SK-N-SH (cell line): ENCODE data around the gene RHOJ. TPM values are rescaled to one million over a fixed set of nuclear protein-coding genes. Genes with fewer than 3 reads are reported as not detected.

ENCODE experiments used
- CTCF ChIA-PET: fragments of 300-600, 350-600 bp; formaldehyde crosslinking; extraction: SDS; loops from one replicate; lab custom pipeline; 2021; lab: Yijun Ruan, JAX
- POLR2A ChIA-PET: fragments of 350-600 bp; sonication (Branson Sonifier 250); formaldehyde crosslinking; extraction: SDS; loops from one replicate; lab custom pipeline; 2020; ENCODE audit warnings: antibody characterized with exemption, inconsistent platforms; lab: Yijun Ruan, JAX
- DNase-seq: peaks from one replicate; pipeline ENCODE4 v3.0.0; 2012
- H2AFZ ChIP-seq: fragments of 200-600 bp; sonication (generic); 2 replicates; pipeline ENCODE4 v1.8.1; 2016; ENCODE audit warnings: antibody characterized with exemption, mild to moderate bottlenecking, low read depth
- H3F3A ChIP-seq: fragments of 200-600 bp; sonication (generic); replicated peaks from 2 replicates; pipeline ENCODE3; 2016; ENCODE audit warnings: antibody characterized with exemption, mild to moderate bottlenecking; ENCODE audit not compliant: insufficient read depth
- H3K27ac ChIP-seq, 2 experiments: fragments of 200-500 bp in 1 of 2; fragments of 200-600 bp in 1 of 2; sonication (Bioruptor generic) in 1 of 2; sonication (generic), shearing (Covaris generic) in 1 of 2; 2 replicates each; pipeline versions ENCODE4 v1.5.1 to v1.6.1; 2014 to 2016; ENCODE audit warnings: low read depth in 2 of 2, inconsistent platforms in 1 of 2, low read length in 1 of 2, mild to moderate bottlenecking in 1 of 2, mixed read lengths in 1 of 2
- H3K27me3 ChIP-seq: fragments of 200-600 bp; sonication (generic), shearing (Covaris generic); 2 replicates; pipeline ENCODE4 v1.6.1; 2016; ENCODE audit warnings: mixed run types; ENCODE audit not compliant: insufficient read depth
- H3K36me3 ChIP-seq, 2 experiments: fragments of 200-500 bp in 1 of 2; fragments of 200-600 bp in 1 of 2; sonication (Bioruptor generic) in 1 of 2; sonication (generic) in 1 of 2; replicated peaks in 1 of 2; 2 replicates each; pipeline versions ENCODE3 to v1.5.1; 2014 to 2016; ENCODE audit warnings: low read length in 1 of 2, mild to moderate bottlenecking in 1 of 2; ENCODE audit not compliant: insufficient read depth in 2 of 2, control insufficient read depth in 1 of 2
- H3K4me1 ChIP-seq, 2 experiments: fragments of 200-500 bp in 1 of 2; fragments of 200-600 bp in 1 of 2; sonication (Bioruptor generic) in 1 of 2; sonication (generic), shearing (Covaris generic) in 1 of 2; 2 replicates each; pipeline versions ENCODE4 v1.5.1 to v1.6.1; 2014 to 2016; ENCODE audit warnings: low read depth in 1 of 2, low read length in 1 of 2, mixed run types in 1 of 2; ENCODE audit not compliant: insufficient read depth in 2 of 2, control insufficient read depth in 1 of 2
- H3K4me2 ChIP-seq: fragments of 200-600 bp; sonication (generic), shearing (Covaris generic); 2 replicates; pipeline ENCODE4 v1.6.1; 2017; ENCODE audit warnings: mixed run types
- H3K4me3 ChIP-seq, 2 experiments: fragments of 200-500 bp in 1 of 2; fragments of 200-600 bp in 1 of 2; sonication (Bioruptor generic) in 1 of 2; sonication (generic), shearing (Covaris generic) in 1 of 2; 2 replicates each; pipeline versions ENCODE4 v1.5.1 to v1.8.1; 2014 to 2016; ENCODE audit warnings: low read depth in 2 of 2, inconsistent platforms in 1 of 2, low read length in 1 of 2, mild to moderate bottlenecking in 1 of 2, mixed read lengths in 1 of 2, moderate library complexity in 1 of 2
- H3K79me2 ChIP-seq: fragments of 200-600 bp; sonication (generic); 2 replicates; pipeline ENCODE4 v1.8.1; 2017; ENCODE audit warnings: mild to moderate bottlenecking; ENCODE audit not compliant: insufficient read depth
- H3K9ac ChIP-seq: fragments of 200-600 bp; sonication (generic); 2 replicates; pipeline ENCODE4 v1.6.1; 2017; ENCODE audit warnings: mixed run types
- H3K9me2 ChIP-seq: fragments of 200-600 bp; sonication (generic); 2 replicates; pipeline ENCODE4 v1.6.1; 2017; ENCODE audit warnings: mixed run types
- H3K9me3 ChIP-seq: fragments of 200-600 bp; sonication (generic); 2 replicates; pipeline ENCODE4 v1.6.1; 2017; ENCODE audit warnings: mixed run types, mild to moderate bottlenecking, moderate library complexity
- H4K20me1 ChIP-seq: fragments of 200-600 bp; sonication (generic); 2 replicates; pipeline ENCODE4 v1.6.1; 2017; ENCODE audit warnings: mild to moderate bottlenecking, mixed run types; ENCODE audit not compliant: insufficient read depth
- CHD2 ChIP-seq: fragments of 150-350 bp; IDR thresholded peaks from 2 replicates; pipeline ENCODE4 v1.6.1; 2018; ENCODE audit warnings: low read length; ENCODE audit not compliant: partially characterized antibody
- ELF1 ChIP-seq: IDR thresholded peaks from 2 replicates; pipeline ENCODE4 v1.4.0; 2012
- EP300 ChIP-seq, 2 experiments: IDR thresholded peaks; 2 replicates each; pipeline versions ENCODE4 v1.4.0 to v1.6.1; 2012; ENCODE audit warnings: borderline replicate concordance in 1 of 2, low read depth in 1 of 2, low read length in 1 of 2
- FOSL2 ChIP-seq: IDR thresholded peaks from 2 replicates; pipeline ENCODE4 v1.4.0; 2012; ENCODE audit warnings: low read depth, mild to moderate bottlenecking, moderate library complexity, borderline replicate concordance
- FOXJ3 ChIP-seq: sonication (generic); formaldehyde crosslinking; IDR thresholded peaks from 2 replicates; pipeline ENCODE4 v1.5.1; 2020; ENCODE audit warnings: mild to moderate bottlenecking, missing genetic modification reagents
- NRF1 ChIP-seq: IDR thresholded peaks from 2 replicates; pipeline ENCODE4 v1.6.1; 2012; ENCODE audit warnings: low read depth, mild to moderate bottlenecking, low read length
- RAD21 ChIP-seq: IDR thresholded peaks from 2 replicates; pipeline ENCODE4 v1.6.1; 2012; ENCODE audit warnings: mild to moderate bottlenecking, low read length
- RFX5 ChIP-seq: IDR thresholded peaks from 2 replicates; pipeline ENCODE4 v1.6.1; 2012; ENCODE audit warnings: mild to moderate bottlenecking, improper control_type of control experiment, low read length
- SMC3 ChIP-seq: IDR thresholded peaks from 2 replicates; pipeline ENCODE4 v1.6.1; 2012; ENCODE audit warnings: low read depth, low read length, improper control_type of control experiment
- WGBS: methylation state at CpG from one replicate; pipeline ENCODE4 v1.1.6; 2017; ENCODE audit warnings: low lambda C conversion rate; 5-methylcytosine and 5-hydroxymethylcytosine counted together
- polyA plus RNA-seq, 3 experiments: library from polyadenylated mRNA; depleted of rRNA; stranded (reverse); fragments of >200 nt; gene quantifications; 2 replicates each; pipeline ENCODE4 v1.2.3, GENCODE V29; 2012
- TF ChIP-seq, protein P1 (sequence below): IDR thresholded peaks from 2 replicates; pipeline ENCODE4 v1.4.0; 2012; ENCODE audit warnings: low read depth, borderline replicate concordance
- TF ChIP-seq, protein P2 (sequence below): IDR thresholded peaks from 2 replicates; pipeline ENCODE4; 2012
- TF ChIP-seq, protein P3 (sequence below): IDR thresholded peaks from 2 replicates; pipeline ENCODE4 v1.4.0; 2012; ENCODE audit warnings: low read depth, borderline replicate concordance

The RHOJ gene
- polyA plus RNA-seq, 1 of the 3 experiments (the other 2 are of a cell fraction): 12.1 TPM

DNA sequence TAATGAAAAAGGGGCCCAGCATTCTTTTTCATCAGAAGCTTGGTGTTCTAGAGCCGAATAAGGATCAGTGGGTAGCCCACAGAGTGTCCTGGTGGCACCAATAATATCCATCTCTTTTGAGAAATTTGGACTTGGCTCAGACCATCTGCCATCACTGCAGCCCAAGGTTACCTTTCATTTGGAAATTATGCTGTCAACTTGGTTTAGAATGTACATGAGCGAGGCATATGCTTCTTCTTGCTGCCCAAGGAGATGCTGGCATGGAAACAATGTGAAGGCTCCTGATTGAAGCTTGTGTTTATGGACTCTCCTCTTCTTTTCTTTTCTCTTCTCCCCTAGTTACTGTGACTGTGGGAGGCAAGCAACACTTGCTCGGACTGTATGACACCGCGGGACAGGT is 64.5 kb downstream of the RHOJ start (continued):
- TF ChIP-seq, protein P1, sequence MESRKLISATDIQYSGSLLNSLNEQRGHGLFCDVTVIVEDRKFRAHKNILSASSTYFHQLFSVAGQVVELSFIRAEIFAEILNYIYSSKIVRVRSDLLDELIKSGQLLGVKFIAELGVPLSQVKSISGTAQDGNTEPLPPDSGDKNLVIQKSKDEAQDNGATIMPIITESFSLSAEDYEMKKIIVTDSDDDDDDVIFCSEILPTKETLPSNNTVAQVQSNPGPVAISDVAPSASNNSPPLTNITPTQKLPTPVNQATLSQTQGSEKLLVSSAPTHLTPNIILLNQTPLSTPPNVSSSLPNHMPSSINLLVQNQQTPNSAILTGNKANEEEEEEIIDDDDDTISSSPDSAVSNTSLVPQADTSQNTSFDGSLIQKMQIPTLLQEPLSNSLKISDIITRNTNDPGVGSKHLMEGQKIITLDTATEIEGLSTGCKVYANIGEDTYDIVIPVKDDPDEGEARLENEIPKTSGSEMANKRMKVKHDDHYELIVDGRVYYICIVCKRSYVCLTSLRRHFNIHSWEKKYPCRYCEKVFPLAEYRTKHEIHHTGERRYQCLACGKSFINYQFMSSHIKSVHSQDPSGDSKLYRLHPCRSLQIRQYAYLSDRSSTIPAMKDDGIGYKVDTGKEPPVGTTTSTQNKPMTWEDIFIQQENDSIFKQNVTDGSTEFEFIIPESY: no peak
- TF ChIP-seq FOSL2 (no peak), SMC3 (no peak), EP300 (IDR thresholded peaks at IDR 0.05; ENCODE audit: borderline replicate concordance in 1 of 2, low read depth in 1 of 2, low read length in 1 of 2) (no peak), RAD21 (no peak), ELF1 (no peak)
- TF ChIP-seq, protein P2, sequence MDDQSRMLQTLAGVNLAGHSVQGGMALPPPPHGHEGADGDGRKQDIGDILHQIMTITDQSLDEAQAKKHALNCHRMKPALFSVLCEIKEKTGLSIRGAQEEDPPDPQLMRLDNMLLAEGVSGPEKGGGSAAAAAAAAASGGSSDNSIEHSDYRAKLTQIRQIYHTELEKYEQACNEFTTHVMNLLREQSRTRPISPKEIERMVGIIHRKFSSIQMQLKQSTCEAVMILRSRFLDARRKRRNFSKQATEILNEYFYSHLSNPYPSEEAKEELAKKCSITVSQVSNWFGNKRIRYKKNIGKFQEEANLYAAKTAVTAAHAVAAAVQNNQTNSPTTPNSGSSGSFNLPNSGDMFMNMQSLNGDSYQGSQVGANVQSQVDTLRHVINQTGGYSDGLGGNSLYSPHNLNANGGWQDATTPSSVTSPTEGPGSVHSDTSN: no peak

DNA sequence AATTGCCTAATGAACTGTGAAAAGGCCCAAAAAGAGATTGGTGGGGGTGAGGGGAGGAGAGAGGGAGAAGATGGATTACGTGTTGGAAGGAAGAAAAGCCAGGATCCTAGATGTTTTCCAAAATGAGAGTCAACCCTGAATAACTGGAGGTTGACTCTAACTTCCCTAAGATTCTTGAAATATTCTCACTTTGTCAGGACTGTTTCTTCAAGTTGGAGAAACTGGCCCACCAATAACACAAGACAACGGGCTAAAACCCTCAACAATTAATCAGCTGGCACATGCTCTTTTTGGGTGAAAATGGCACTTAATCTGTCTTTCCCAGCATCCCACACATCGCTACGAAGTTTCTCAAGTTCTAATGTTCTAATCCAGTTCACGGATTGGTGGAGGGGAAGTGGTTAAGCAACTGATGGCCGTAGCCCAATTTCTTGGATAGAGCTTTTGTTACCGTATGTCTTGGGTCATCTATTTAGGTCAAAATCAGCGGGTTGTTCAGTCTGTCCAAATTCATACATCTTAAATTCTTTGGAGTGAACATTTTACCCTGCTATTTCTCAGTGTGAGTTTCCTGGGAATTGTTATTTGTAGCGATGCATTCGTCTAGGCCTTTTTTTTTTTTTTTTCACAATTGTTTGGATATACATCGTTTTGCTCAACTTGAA is 65.5 kb downstream of the RHOJ start:
- 52% methylated on average over 10 of the region's 11 CpGs for WGBS
- Histone ChIP-seq H3F3A (no peaks in the 10 kb centered on the region), H3K27me3 (no peaks in the 10 kb centered on the region)
- POLR2A ChIA-PET: no interaction called here
- no peak for TF ChIP-seq SMC3
- TF ChIP-seq, protein P2: no peak
- TF ChIP-seq FOXJ3 (CRISPR knock-in tag): no peak
- no peak for TF ChIP-seq RFX5
- TF ChIP-seq, protein P3, sequence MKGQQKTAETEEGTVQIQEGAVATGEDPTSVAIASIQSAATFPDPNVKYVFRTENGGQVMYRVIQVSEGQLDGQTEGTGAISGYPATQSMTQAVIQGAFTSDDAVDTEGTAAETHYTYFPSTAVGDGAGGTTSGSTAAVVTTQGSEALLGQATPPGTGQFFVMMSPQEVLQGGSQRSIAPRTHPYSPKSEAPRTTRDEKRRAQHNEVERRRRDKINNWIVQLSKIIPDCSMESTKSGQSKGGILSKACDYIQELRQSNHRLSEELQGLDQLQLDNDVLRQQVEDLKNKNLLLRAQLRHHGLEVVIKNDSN: no peak
- no peak for TF ChIP-seq NRF1
- no peak for TF ChIP-seq CHD2
- TF ChIP-seq, all 33 proteins: peak for 0
- Histone ChIP-seq H3K9ac (no peak overlapping the region), H3K4me1 (no peaks in the 10 kb centered on the region; a peak in 1 of 4 replicates), H3K4me3 (no peak overlapping the region), H3K9me3 (no peaks in the 10 kb centered on the region), H3K27ac (no peak overlapping the region), H2AFZ (no peak overlapping the region), H3K79me2 (no peaks in the 10 kb centered on the region; the same call in 1 of the 2 replicates), H4K20me1 (no peaks in the 10 kb centered on the region), H3K9me2 (no peaks in the 10 kb centered on the region), H3K4me2 (no peak overlapping the region), H3K36me3 (no peaks in the 10 kb centered on the region)
- CTCF ChIA-PET: interaction anchor here (0.6 to 1.3 kb wide), 2 partner anchors 8 to 1097 kb away, joined by 3 read pairs; no protein-coding TSS in a partner anchor
- no peak for DNase-seq
